Right lobe of liver (tissue), 4 donors: ENCODE measurements around the gene KDM4B.

Experiments used
- CTCF ChIP-seq, 4 donors: fragments of 200-600 bp in 3 of 4; fragments of 450-650 bp in 1 of 4; IDR thresholded peaks; one replicate each; pipeline versions ENCODE4 v1.5.1 to v1.8.0; 2016 to 2022; ENCODE audit warnings: antibody characterized with exemption in 4 of 4, mild to moderate bottlenecking in 2 of 4
- POLR2A ChIP-seq: fragments of 450-650 bp; IDR thresholded peaks from one replicate; pipeline ENCODE4 v1.6.1; 2017; ENCODE audit warnings: antibody characterized with exemption, mild to moderate bottlenecking
- donor health status: DM: no; HTN: no; CAD: no.
- donor health status: DM: no; HTN: no; CAD: no.
- donor health status: DM: no; HTN: yes; CAD: no.

GRCh38 chr19:5171711-5172110 lies 202.8 kb downstream of the KDM4B start:
- TF ChIP-seq CTCF (IDR thresholded peaks at IDR 0.05) (no peak), POLR2A (no peak)
